Measurements from ENCODE around the gene CYP2W1. TPM values are rescaled to one million over a fixed set of nuclear protein-coding genes. Genes with fewer than 3 reads are reported as not detected.

Gene CYP2W1
- total RNA-seq, 1 experiment from 2014 or later = not detected

GRCh38 chr7:947391-948210 lies 35.4 kb upstream of the CYP2W1 start:
- DNase-seq (ENCODE audit: low spot score) (no peak), ATAC-seq (no peak)
- no peak overlapping the region; the same call in 1 of the 2 replicates for H3K27ac Mint-ChIP-seq
- TF ChIP-seq MAX (CRISPR knock-in tag; IDR thresholded peaks at IDR 0.05) (no peak), FOXP1 (CRISPR knock-in tag; IDR thresholded peaks at IDR 0.05; ENCODE audit: borderline replicate concordance) (no peak), MLX (CRISPR knock-in tag; IDR thresholded peaks at IDR 0.05) (no peak), ZNF396 (CRISPR knock-in tag; IDR thresholded peaks at IDR 0.05; ENCODE audit: borderline replicate concordance) (no peak), ZNF232 (CRISPR knock-in tag; IDR thresholded peaks at IDR 0.05) (no peak), NFE2L1 (CRISPR knock-in tag; IDR thresholded peaks at IDR 0.05) (no peak), ATF3 (CRISPR knock-in tag; conservative IDR thresholded peaks at IDR 0.05) (no peak), ZNF219 (CRISPR knock-in tag; IDR thresholded peaks at IDR 0.05; ENCODE audit: borderline replicate concordance) (no peak), E2F5 (CRISPR knock-in tag; IDR thresholded peaks at IDR 0.05) (no peak), TP53 (CRISPR knock-in tag; IDR thresholded peaks at IDR 0.05) (no peak), OVOL2 (CRISPR knock-in tag; IDR thresholded peaks at IDR 0.05; ENCODE audit: borderline replicate concordance) (no peak), MYBL2 (CRISPR knock-in tag; IDR thresholded peaks at IDR 0.05) (no peak), KAT7 (CRISPR knock-in tag; IDR thresholded peaks at IDR 0.05; ENCODE audit: borderline replicate concordance) (no peak), E2F1 (CRISPR knock-in tag; IDR thresholded peaks at IDR 0.05) (no peak), TEAD4 (CRISPR knock-in tag; IDR thresholded peaks at IDR 0.05) (no peak), ARID4B (CRISPR knock-in tag; IDR thresholded peaks at IDR 0.05; ENCODE audit: borderline replicate concordance) (no peak)
- H3K4me1 Mint-ChIP-seq = peaks cover 13% of the 10 kb centered on the region
- H3K9me3 Mint-ChIP-seq = no peaks in the 10 kb centered on the region
- ChIA-PET POLR2A (no interaction called here), CTCF (interaction anchor here (1.3 kb wide), 1 partner anchor 45 kb away, joined by 3 read pairs; no protein-coding TSS in a partner anchor)
- no peak overlapping the region for H3K4me3 Mint-ChIP-seq
- peaks cover 12% of the 10 kb centered on the region for H3K27me3 Mint-ChIP-seq (ENCODE audit: low read depth)
- H3K36me3 Mint-ChIP-seq = no peaks in the 10 kb centered on the region
